ENCODE measurements around the gene SIGLEC7.

Gene SIGLEC7

DNA sequence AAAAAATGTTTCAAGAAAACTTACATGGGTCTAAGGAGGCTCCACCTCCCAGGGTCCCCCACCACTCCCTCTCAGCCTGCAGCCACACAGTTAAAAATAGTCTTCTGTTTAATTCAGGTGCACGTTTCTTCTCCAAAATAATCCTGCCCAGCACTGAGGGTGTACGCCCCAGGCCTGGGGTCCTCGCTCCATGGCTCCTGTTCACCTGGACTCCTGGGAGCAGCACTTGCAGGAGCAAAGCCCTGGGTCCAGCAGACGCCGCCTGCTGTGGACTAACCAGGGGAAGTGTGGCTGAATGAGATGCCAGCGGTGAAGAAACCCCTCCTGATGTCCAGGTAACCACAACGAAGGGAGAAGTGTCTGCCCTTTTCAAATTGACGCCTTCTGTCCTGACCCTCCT, 41.5 kb downstream of the SIGLEC7 start:
- DNase-seq, result no peak
- Histone ChIP-seq H3K27me3 (replicated peaks; ENCODE audit: insufficient read depth, low read length) (no peaks in the 10 kb centered on the region; the same call in 1 of the 2 replicates), H3K27ac (ENCODE audit: low read length) (no peak overlapping the region), H3K36me3 (replicated peaks; ENCODE audit: insufficient read depth, low read length) (no peaks in the 10 kb centered on the region), H3K9me2 (replicated peaks; ENCODE audit: insufficient read depth, low read length) (no peaks in the 10 kb centered on the region), H3K4me1 (ENCODE audit: low read length) (no peaks in the 10 kb centered on the region), H4K20me1 (ENCODE audit: insufficient read depth, low read length) (no peaks in the 10 kb centered on the region), H3F3A (ENCODE audit: insufficient read depth, low read length) (no peaks in the 10 kb centered on the region), H2AFZ (ENCODE audit: low read length) (no peak overlapping the region), H3K4me3 (ENCODE audit: low read length) (no peak overlapping the region), H3K9me3 (replicated peaks; ENCODE audit: insufficient read depth, low read length) (no peaks in the 10 kb centered on the region), H3K79me2 (ENCODE audit: low read length) (no peaks in the 10 kb centered on the region), H3K9ac (ENCODE audit: low read length) (no peak overlapping the region), H3K4me2 (ENCODE audit: low read depth, low read length) (no peak overlapping the region)
- TF ChIP-seq, protein P1, sequence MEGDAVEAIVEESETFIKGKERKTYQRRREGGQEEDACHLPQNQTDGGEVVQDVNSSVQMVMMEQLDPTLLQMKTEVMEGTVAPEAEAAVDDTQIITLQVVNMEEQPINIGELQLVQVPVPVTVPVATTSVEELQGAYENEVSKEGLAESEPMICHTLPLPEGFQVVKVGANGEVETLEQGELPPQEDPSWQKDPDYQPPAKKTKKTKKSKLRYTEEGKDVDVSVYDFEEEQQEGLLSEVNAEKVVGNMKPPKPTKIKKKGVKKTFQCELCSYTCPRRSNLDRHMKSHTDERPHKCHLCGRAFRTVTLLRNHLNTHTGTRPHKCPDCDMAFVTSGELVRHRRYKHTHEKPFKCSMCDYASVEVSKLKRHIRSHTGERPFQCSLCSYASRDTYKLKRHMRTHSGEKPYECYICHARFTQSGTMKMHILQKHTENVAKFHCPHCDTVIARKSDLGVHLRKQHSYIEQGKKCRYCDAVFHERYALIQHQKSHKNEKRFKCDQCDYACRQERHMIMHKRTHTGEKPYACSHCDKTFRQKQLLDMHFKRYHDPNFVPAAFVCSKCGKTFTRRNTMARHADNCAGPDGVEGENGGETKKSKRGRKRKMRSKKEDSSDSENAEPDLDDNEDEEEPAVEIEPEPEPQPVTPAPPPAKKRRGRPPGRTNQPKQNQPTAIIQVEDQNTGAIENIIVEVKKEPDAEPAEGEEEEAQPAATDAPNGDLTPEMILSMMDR (IDR thresholded peaks at IDR 0.05; ENCODE audit: low read length), result no peak
- TF ChIP-seq EZH2phosphoT487 (IDR thresholded peaks at IDR 0.05; ENCODE audit: low read length) (no peak), EZH2 (optimal IDR thresholded peaks at IDR 0.05; ENCODE audit: low read depth, low read length) (no peak)

DNA sequence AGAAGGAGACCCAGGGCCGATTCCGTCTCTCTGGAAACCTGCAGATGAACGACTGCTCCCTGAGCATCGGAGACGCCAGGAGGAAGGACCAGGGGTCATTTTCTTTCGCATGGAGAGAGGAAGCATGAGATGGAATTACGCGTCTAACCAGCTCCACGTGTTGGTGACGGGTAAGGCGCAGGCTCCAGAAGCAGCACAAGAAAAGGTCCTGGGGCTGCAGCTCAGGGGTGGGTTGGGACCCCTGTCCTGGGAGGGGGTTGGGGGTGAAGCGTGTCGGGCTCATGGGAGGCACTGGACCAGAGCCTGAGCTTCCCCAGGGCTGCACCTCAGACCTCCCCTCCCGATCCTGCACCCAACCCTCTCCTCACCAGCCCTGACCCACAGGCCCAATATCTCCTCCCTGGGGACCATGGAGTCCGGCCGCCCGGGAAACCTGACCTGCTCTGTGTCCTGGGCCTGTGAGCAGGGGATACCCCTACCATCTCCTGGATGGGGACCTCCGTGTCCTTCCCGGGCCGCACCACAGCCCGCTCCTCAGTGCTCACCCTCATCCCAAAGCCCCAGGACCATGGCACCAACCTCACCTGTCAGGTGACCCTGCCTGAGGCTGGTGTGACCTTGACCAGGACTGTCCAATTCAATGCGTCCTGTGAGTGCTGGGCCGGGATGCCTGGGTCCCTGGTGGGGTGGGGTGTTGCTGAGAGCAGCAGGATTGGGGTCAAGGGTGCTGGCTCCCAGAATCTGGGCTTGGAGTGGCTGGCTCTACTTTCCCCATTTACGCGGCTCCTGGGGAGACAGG, 43.2 kb downstream of the SIGLEC7 start:
- H4K20me1 ChIP-seq (ENCODE audit: insufficient read depth, low read length), result no peaks in the 10 kb centered on the region
- H3K9me3 ChIP-seq (replicated peaks; ENCODE audit: insufficient read depth, low read length), result no peaks in the 10 kb centered on the region
- TF ChIP-seq EZH2phosphoT487 (IDR thresholded peaks at IDR 0.05; ENCODE audit: low read length) (no peak), EZH2 (optimal IDR thresholded peaks at IDR 0.05; ENCODE audit: low read depth, low read length) (no peak)
- TF ChIP-seq, protein P1 (IDR thresholded peaks at IDR 0.05; ENCODE audit: low read length), result no peak
- H2AFZ ChIP-seq (ENCODE audit: low read length), result no peak overlapping the region
- H3K79me2 ChIP-seq (ENCODE audit: low read length), result no peaks in the 10 kb centered on the region
- H3K4me2 ChIP-seq (ENCODE audit: low read depth, low read length), result no peak overlapping the region
- H3K27me3 ChIP-seq (replicated peaks; ENCODE audit: insufficient read depth, low read length), result no peaks in the 10 kb centered on the region; the same call in 1 of the 2 replicates
- no peak for DNase-seq
- no peak overlapping the region for H3K4me3 ChIP-seq (ENCODE audit: low read length)
- H3K9me2 ChIP-seq (replicated peaks; ENCODE audit: insufficient read depth, low read length), result no peaks in the 10 kb centered on the region
- no peaks in the 10 kb centered on the region for H3F3A ChIP-seq (ENCODE audit: insufficient read depth, low read length)
- no peaks in the 10 kb centered on the region for H3K36me3 ChIP-seq (replicated peaks; ENCODE audit: insufficient read depth, low read length)
- no peaks in the 10 kb centered on the region for H3K4me1 ChIP-seq (ENCODE audit: low read length)
- no peak overlapping the region for H3K27ac ChIP-seq (ENCODE audit: low read length)
- no peak overlapping the region for H3K9ac ChIP-seq (ENCODE audit: low read length)

DNA sequence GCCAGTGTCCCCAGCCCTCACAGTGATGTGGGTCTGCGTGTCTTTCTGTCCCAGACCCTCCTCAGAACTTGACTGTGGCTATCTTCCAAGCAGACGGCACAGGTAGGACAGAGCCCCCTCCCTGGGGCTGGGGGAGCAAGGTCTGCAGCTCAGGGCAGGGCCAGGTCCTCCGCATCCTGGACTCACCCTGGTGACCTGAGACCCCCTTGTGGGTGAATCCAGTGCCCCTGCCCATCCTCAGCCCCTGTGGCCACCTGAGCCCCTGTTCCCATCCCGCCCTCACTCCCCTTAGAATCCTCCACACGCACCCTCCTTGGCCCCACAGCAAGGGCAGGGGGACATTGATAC, 43.7 kb downstream of the SIGLEC7 start:
- Histone ChIP-seq H3K9ac (ENCODE audit: low read length) (no peak overlapping the region), H4K20me1 (ENCODE audit: insufficient read depth, low read length) (no peaks in the 10 kb centered on the region), H2AFZ (ENCODE audit: low read length) (no peak overlapping the region), H3K36me3 (replicated peaks; ENCODE audit: insufficient read depth, low read length) (no peaks in the 10 kb centered on the region), H3F3A (ENCODE audit: insufficient read depth, low read length) (no peaks in the 10 kb centered on the region), H3K9me2 (replicated peaks; ENCODE audit: insufficient read depth, low read length) (no peaks in the 10 kb centered on the region), H3K4me3 (ENCODE audit: low read length) (no peak overlapping the region), H3K27ac (ENCODE audit: low read length) (no peak overlapping the region), H3K9me3 (replicated peaks; ENCODE audit: insufficient read depth, low read length) (no peaks in the 10 kb centered on the region), H3K4me2 (ENCODE audit: low read depth, low read length) (no peak overlapping the region), H3K4me1 (ENCODE audit: low read length) (no peaks in the 10 kb centered on the region), H3K79me2 (ENCODE audit: low read length) (no peaks in the 10 kb centered on the region), H3K27me3 (replicated peaks; ENCODE audit: insufficient read depth, low read length) (no peaks in the 10 kb centered on the region; the same call in 1 of the 2 replicates)
- TF ChIP-seq EZH2phosphoT487 (IDR thresholded peaks at IDR 0.05; ENCODE audit: low read length) (no peak), EZH2 (optimal IDR thresholded peaks at IDR 0.05; ENCODE audit: low read depth, low read length) (no peak)
- TF ChIP-seq, protein P1 (IDR thresholded peaks at IDR 0.05; ENCODE audit: low read length), result no peak
- no peak for DNase-seq
